ENCODE measurements around the gene TXLNA. TPM values are rescaled to one million over a fixed set of nuclear protein-coding genes. Genes with fewer than 3 reads are reported as not detected.

TXLNA gene
- total RNA-seq, 1 donor from 2014 or later = 55.6 TPM

DNA sequence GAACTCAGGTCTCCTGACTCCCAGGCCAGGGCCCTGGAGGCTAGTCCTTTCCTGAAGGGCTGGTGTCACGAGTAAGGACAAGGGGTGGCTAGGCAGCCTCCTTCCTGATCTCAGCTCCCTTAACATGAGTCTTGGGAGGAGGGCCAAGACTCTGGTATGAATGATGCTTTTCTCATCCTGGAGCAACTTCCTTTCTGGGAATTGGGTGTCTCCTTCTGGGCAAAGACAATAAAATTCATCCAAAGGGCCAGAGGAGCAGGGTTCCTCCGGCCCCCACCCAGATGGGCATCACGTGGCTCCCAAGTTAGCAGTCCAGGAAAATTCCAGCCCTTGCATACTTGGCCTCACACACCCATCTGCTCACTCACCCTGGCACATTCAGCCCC is 67.4 kb downstream of the TXLNA start, which contains the start of gene FAM167B:
Gene FAM167B (plus strand): TSS at position 335 of the 386 bp plus-strand sequence. CDS start 200 bp downstream, outside the sequence.
- peaks cover 4% of the 10 kb centered on the region for H3K27me3 Mint-ChIP-seq
- H3K27ac Mint-ChIP-seq = peak within 1 kb of the TSS; percentile 69
- no peaks in the 10 kb centered on the region for H3K36me3 Mint-ChIP-seq (ENCODE audit: insufficient read depth)
- no peak within 1 kb of the TSS for H3K4me3 Mint-ChIP-seq (ENCODE audit: low read depth)
- H3K9me3 Mint-ChIP-seq (ENCODE audit: low read depth) = no peaks in the 10 kb centered on the region
- DNase-seq (ENCODE audit: low spot score, unreplicated experiment) = no peak
- TF ChIP-seq, protein P1, sequence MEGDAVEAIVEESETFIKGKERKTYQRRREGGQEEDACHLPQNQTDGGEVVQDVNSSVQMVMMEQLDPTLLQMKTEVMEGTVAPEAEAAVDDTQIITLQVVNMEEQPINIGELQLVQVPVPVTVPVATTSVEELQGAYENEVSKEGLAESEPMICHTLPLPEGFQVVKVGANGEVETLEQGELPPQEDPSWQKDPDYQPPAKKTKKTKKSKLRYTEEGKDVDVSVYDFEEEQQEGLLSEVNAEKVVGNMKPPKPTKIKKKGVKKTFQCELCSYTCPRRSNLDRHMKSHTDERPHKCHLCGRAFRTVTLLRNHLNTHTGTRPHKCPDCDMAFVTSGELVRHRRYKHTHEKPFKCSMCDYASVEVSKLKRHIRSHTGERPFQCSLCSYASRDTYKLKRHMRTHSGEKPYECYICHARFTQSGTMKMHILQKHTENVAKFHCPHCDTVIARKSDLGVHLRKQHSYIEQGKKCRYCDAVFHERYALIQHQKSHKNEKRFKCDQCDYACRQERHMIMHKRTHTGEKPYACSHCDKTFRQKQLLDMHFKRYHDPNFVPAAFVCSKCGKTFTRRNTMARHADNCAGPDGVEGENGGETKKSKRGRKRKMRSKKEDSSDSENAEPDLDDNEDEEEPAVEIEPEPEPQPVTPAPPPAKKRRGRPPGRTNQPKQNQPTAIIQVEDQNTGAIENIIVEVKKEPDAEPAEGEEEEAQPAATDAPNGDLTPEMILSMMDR (IDR thresholded peaks at IDR 0.05; ENCODE audit: unreplicated experiment) = no peak
- H3K4me1 Mint-ChIP-seq (ENCODE audit: low read depth) = peaks cover 13% of the 10 kb centered on the region

DNA sequence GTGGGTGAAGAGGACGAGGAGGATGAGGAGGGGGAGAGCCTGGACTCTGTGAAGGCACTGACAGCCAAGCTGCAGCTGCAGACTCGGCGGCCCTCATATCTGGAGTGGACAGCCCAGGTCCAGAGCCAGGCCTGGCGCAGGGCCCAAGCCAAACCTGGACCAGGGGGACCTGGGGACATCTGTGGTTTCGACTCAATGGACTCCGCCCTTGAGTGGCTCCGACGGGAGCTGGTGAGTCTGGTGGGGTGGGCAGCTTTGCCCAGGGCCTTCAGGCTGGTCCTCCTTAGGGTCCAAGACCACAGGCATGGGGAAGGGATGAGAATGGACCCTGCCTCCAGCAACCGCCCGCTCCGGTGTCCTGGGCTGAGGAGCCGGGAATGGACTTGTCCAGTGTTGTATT is 68.0 kb downstream of the TXLNA start:
- TF ChIP-seq, protein P1 (IDR thresholded peaks at IDR 0.05; ENCODE audit: unreplicated experiment) = no peak
- DNase-seq (ENCODE audit: low spot score, unreplicated experiment) = no peak

More for the DNA sequence above, 68.0 kb downstream of the TXLNA start:
- Mint-ChIP-seq H3K27ac (no peak overlapping the region), H3K9me3 (ENCODE audit: low read depth) (no peaks in the 10 kb centered on the region), H3K4me1 (ENCODE audit: low read depth) (peaks cover 13% of the 10 kb centered on the region), H3K4me3 (ENCODE audit: low read depth) (no peak overlapping the region), H3K36me3 (ENCODE audit: insufficient read depth) (no peaks in the 10 kb centered on the region), H3K27me3 (peaks cover 7% of the 10 kb centered on the region)

Other genes starting within 250 kb of the TXLNA start
- gene PTP4A2, start 241.3 kb upstream of the TXLNA start, total RNA-seq = 157 and 161 TPM in 2 replicates
- gene KHDRBS1, start 165.8 kb upstream of the TXLNA start, total RNA-seq = 232 and 235 TPM in 2 replicates
- 20.3 and 23.7 TPM in 2 replicates for gene TMEM39B, start 106.7 kb upstream of the TXLNA start, total RNA-seq
- 67.0 and 68.4 TPM in 2 replicates for gene KPNA6, start 71.6 kb upstream of the TXLNA start, total RNA-seq
- gene CCDC28B, start 20.9 kb downstream of the TXLNA start, total RNA-seq = 15.5 and 16.5 TPM in 2 replicates
- gene IQCC, start 26.0 kb downstream of the TXLNA start, total RNA-seq = 5.1 and 5.6 TPM in 2 replicates
- gene DCDC2B, start 29.4 kb downstream of the TXLNA start, total RNA-seq = not detected in 2 replicates
- gene TMEM234, start 42.7 kb downstream of the TXLNA start, total RNA-seq = 43.2 and 49.2 TPM in 2 replicates
- 143 and 145 TPM in 2 replicates for gene EIF3I, start 42.7 kb downstream of the TXLNA start, total RNA-seq
- 3.8 and 4.4 TPM in 2 replicates for gene FAM167B, start 67.5 kb downstream of the TXLNA start, total RNA-seq
- 0.77 and 1.2 TPM in 2 replicates for gene LCK, start 71.6 kb downstream of the TXLNA start, total RNA-seq
- gene HDAC1, start 112.4 kb downstream of the TXLNA start, total RNA-seq = 197 and 207 TPM in 2 replicates
- 774 and 833 TPM in 2 replicates for gene MARCKSL1, start 156.6 kb downstream of the TXLNA start, total RNA-seq
- 15.0 and 17.3 TPM in 2 replicates for gene FAM229A, start 182.8 kb downstream of the TXLNA start, total RNA-seq
- gene TSSK3, start 182.9 kb downstream of the TXLNA start, total RNA-seq = 3.1 and 3.9 TPM in 2 replicates
- 91.0 and 93.6 TPM in 2 replicates for gene BSDC1, start 214.8 kb downstream of the TXLNA start, total RNA-seq

Data from progenitor cell of endocrine pancreas (in vitro differentiated cells).